ENCODE results near the gene RPL21.

Gene RPL21

DNA sequence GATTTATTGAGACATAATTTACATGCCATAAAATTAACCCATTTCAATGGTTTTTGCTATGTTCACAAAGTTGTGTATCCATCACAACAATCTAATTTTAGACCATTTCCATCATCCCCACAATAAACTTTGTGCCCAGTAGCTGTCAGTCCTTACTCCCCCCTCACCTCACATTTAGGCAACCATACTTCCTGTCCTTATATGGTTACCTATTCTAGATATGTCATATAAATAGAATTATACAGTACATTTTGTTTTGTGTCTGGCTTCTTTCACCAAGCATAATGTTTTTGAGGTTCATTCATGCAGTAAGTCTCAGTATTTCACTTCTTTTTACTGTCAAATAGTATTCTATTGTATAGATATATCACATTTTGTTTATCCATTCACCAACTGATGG is 23.2 kb upstream of the RPL21 start:
- H3K9me3 ChIP-seq, result no peaks in the 10 kb centered on the region
- H3K36me3 ChIP-seq, result no peaks in the 10 kb centered on the region
- H3K27ac ChIP-seq, result no peak overlapping the region
- H3K27me3 ChIP-seq, result peaks cover 6% of the 10 kb centered on the region
- H3K4me3 ChIP-seq (ENCODE audit: low read depth in 1 of 2, low read length in 1 of 2), result no peak overlapping the region
- H3K4me1 ChIP-seq (ENCODE audit: control insufficient read depth in 1 of 2, insufficient read depth in 1 of 2, low read depth in 1 of 2, low read length in 1 of 2), result no peaks in the 10 kb centered on the region
- TF ChIP-seq, protein P1, sequence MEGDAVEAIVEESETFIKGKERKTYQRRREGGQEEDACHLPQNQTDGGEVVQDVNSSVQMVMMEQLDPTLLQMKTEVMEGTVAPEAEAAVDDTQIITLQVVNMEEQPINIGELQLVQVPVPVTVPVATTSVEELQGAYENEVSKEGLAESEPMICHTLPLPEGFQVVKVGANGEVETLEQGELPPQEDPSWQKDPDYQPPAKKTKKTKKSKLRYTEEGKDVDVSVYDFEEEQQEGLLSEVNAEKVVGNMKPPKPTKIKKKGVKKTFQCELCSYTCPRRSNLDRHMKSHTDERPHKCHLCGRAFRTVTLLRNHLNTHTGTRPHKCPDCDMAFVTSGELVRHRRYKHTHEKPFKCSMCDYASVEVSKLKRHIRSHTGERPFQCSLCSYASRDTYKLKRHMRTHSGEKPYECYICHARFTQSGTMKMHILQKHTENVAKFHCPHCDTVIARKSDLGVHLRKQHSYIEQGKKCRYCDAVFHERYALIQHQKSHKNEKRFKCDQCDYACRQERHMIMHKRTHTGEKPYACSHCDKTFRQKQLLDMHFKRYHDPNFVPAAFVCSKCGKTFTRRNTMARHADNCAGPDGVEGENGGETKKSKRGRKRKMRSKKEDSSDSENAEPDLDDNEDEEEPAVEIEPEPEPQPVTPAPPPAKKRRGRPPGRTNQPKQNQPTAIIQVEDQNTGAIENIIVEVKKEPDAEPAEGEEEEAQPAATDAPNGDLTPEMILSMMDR (IDR thresholded peaks at IDR 0.05), result no peak

DNA sequence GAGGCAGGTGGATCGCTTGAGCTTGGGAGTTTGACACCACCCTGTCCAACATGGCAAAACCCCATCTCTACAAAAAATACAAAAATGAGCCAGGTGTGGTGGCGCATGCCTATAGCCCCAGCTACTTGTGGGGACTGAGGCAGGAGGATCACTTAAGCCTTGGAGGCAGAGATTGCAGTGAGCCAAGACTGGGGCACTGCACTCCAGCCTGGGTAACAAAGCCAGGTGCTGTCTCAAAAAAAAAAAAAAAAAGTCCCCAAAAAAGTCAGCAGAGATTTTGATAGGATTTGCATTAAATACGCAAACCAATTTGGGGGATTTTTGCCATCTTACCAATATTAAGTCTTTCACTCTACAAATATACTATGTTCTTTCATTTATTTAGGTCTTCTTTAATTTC is 21.7 kb upstream of the RPL21 start:
- Histone ChIP-seq H3K4me1 (ENCODE audit: control insufficient read depth in 1 of 2, insufficient read depth in 1 of 2, low read depth in 1 of 2, low read length in 1 of 2) (no peaks in the 10 kb centered on the region), H3K36me3 (no peaks in the 10 kb centered on the region), H3K4me3 (ENCODE audit: low read depth in 1 of 2, low read length in 1 of 2) (no peak overlapping the region), H3K9me3 (no peaks in the 10 kb centered on the region), H3K27ac (no peak overlapping the region), H3K27me3 (peaks cover 6% of the 10 kb centered on the region)
- TF ChIP-seq, protein P1 (IDR thresholded peaks at IDR 0.05), result no peak

DNA sequence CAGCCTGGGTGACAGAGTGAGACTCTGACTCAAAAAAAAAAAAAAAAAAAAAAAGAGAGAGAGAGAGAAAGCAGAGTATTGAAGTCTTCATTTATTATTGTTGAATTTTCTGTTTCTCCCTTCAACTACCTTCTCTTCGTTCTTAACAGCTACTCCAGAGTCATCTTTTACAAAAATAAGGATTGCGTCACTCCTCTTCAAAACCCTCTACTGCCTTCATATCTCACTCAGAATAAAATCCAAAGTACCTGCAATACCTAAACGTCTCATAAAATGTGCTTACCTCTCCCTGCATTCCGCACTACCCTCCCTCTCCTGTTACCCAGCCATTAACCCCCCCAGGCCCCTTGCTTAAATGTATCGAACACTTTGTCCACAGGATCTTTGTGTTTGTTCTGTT is 17.4 kb upstream of the RPL21 start:
- Histone ChIP-seq H3K9me3 (no peaks in the 10 kb centered on the region), H3K27me3 (peaks cover 6% of the 10 kb centered on the region), H3K27ac (no peak overlapping the region), H3K36me3 (no peaks in the 10 kb centered on the region), H3K4me3 (ENCODE audit: low read depth in 1 of 2, low read length in 1 of 2) (no peak overlapping the region), H3K4me1 (ENCODE audit: control insufficient read depth in 1 of 2, insufficient read depth in 1 of 2, low read depth in 1 of 2, low read length in 1 of 2) (no peaks in the 10 kb centered on the region)
- TF ChIP-seq, protein P1 (IDR thresholded peaks at IDR 0.05), result no peak

DNA sequence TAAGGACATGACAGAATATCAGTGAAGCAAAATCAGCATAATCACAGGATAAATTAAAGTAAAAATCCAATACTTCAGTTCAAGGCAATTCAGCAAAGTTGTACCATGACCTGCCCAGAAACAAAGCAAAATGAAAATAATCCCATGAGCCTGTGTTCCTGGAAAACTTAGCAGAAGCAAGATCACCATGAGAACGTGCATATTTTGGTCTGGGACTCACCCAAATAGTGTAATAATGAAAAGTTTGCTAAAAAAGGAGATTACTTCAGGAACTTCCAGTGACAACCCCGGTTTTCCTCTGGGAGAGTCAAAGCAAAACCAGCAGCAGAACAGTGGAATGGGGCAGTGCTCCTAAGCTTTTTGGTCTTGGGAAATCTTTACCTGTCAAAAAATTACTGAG is 14.9 kb upstream of the RPL21 start:
- H3K4me3 ChIP-seq (ENCODE audit: low read depth in 1 of 2, low read length in 1 of 2), result no peak overlapping the region
- H3K4me1 ChIP-seq (ENCODE audit: control insufficient read depth in 1 of 2, insufficient read depth in 1 of 2, low read depth in 1 of 2, low read length in 1 of 2), result no peaks in the 10 kb centered on the region
- H3K27ac ChIP-seq, result no peak overlapping the region
- no peaks in the 10 kb centered on the region for H3K9me3 ChIP-seq
- no peaks in the 10 kb centered on the region for H3K36me3 ChIP-seq
- TF ChIP-seq, protein P1 (IDR thresholded peaks at IDR 0.05), result no peak
- no peaks in the 10 kb centered on the region for H3K27me3 ChIP-seq

DNA sequence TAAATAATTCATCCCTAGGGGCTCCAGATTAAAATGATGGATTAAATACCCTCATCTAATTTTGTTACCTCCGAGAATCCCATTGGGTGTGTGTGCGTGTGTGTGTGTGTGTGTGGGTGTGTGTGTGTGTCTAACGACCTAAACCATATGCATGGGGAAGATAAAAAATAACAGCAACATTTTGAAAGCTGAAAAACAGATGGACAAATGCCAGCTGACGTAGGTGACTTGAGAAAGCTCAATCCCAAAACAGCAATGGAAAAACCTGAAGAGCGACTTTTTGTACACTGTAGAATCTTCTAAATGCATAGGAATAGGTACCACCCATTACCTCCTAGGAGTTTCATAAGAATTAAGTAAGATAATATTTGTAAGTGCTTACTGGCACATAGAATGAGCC is 8.7 kb upstream of the RPL21 start:
- H3K4me1 ChIP-seq (ENCODE audit: control insufficient read depth in 1 of 2, insufficient read depth in 1 of 2, low read depth in 1 of 2, low read length in 1 of 2), result no peaks in the 10 kb centered on the region
- TF ChIP-seq, protein P1 (IDR thresholded peaks at IDR 0.05), result no peak
- H3K27ac ChIP-seq, result no peak overlapping the region
- H3K36me3 ChIP-seq, result no peaks in the 10 kb centered on the region
- H3K4me3 ChIP-seq (ENCODE audit: low read depth in 1 of 2, low read length in 1 of 2), result no peak overlapping the region
- H3K27me3 ChIP-seq, result no peaks in the 10 kb centered on the region
- H3K9me3 ChIP-seq, result no peaks in the 10 kb centered on the region

DNA sequence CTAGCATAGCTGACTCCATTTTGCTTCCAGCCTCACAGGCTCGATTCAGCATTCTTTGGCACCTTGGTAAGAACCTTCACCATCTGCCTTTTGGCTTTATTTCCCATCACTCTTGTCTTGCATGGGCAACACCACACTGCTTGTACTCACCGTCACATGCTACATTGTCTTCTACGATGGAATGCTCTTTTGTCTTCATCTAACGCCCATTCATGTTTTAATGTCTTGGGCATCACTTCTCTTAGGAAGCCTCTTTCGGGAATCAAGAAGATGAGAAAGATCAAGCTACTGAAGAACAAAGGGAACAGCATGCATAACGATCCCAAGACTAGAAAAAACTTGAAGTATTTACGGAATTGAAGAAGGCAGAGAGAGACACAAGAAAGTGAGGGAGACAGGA is 5.7 kb upstream of the RPL21 start:
- Histone ChIP-seq H3K4me3 (ENCODE audit: low read depth in 1 of 2, low read length in 1 of 2) (no peak overlapping the region), H3K27me3 (no peaks in the 10 kb centered on the region), H3K36me3 (no peaks in the 10 kb centered on the region), H3K27ac (no peak overlapping the region), H3K9me3 (no peaks in the 10 kb centered on the region), H3K4me1 (ENCODE audit: control insufficient read depth in 1 of 2, insufficient read depth in 1 of 2, low read depth in 1 of 2, low read length in 1 of 2) (peaks cover 3 to 5% of the 10 kb centered on the region in 2 experiments)
- TF ChIP-seq, protein P1 (IDR thresholded peaks at IDR 0.05), result no peak

Measured in neutrophil (primary cell).